ENCODE measurements around the gene MAP4K4.

Gene MAP4K4

DNA sequence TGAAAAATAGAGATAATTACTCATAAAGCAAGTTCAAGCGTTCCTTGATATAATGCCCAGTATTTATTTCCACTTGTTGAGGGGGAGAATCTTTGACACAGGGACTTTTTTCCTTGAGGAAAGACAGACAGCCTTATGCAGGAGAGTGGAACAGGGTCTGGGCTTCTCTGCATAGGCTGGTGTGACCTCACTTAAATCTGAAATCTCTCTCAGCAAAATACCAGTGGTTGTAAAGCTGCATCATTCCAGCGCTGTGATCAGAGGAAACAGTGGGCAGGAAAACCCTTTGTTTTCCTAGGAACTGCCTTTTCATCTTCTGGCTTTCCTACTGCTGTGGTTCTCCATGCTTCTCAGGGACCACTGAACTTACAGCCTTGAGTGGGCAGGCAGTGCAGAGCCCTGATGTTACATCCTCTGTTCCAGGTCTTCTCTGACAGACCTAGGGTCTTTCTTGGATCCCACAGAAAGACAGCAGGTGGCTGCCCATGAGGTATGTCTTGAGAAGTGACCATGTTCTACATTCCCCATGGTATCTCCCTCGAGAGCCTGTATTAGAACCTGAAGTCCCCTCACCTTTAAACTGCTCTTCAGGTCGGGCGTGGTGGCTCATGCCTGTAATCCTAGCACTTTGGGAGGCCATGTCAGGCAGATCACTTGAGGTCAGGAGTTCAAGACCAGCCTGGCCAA, 17.6 kb upstream of the MAP4K4 start:
- TF ChIP-seq ZNF274 (IDR thresholded peaks at IDR 0.05; ENCODE audit: low read depth, low read length): no peak
- no peak overlapping the region for H3K4me3 ChIP-seq (ENCODE audit: low read length)

DNA sequence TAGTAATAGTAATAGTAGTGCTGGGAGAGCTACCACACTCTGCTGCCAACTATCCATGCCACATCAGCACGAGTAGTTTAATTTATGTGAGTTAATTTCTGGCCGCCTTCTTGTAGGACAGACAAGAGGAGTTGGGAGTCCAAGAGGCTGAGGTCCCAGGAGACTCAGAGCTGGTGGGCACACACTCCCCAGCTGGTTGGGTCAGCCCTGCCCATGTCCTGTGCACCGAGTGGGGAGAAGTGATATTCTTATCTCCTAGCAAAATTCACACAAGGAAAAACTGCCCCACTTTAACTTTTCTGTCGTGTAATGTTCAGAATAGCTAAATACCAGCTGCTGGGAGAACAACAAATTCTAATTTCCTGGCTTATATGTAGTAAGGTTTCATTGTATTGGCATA, 15.2 kb upstream of the MAP4K4 start:
- TF ChIP-seq ZNF274 (IDR thresholded peaks at IDR 0.05; ENCODE audit: low read depth, low read length): no peak
- no peak overlapping the region for H3K4me3 ChIP-seq (ENCODE audit: low read length)

DNA sequence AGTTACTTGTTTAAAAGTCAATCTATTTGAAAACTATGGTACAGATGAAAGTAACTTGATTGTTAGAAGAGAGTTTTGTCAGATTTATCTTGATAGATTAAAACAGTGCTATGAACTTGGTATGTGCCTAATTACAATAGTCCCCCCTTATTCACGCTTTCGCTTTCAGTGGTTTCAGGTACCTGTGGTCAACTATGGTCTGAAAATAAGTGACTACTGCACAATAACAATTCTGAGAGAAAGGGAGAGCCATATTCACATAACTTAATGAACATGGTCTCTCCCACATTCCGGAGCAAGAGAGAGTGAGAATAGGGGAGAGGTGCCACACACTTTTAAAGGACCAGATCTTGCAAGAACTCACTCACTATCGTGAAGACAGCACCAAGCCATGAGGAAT, 13.2 kb upstream of the MAP4K4 start:
- H3K4me3 ChIP-seq (ENCODE audit: low read length): no peak overlapping the region
- TF ChIP-seq ZNF274 (IDR thresholded peaks at IDR 0.05; ENCODE audit: low read depth, low read length): no peak

DNA sequence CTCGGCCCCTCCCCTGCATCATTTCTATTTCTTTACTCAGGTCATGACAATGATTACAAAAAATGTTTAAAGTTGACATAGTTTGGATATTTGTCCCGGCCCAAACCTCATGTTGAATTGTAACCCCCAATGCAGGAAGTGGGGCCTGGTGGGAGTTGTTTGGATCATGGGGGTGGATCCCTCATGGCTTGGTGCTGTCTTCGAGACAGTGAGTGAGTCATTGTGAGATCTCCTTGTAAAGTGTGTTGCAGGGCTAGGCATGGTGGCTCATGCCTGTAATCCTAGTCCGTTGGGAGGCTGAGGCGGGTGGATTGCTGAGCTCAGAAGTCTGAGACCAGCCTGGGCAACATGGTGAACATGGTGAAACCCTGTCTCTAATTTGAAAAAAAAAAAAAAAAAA, 9.2 kb upstream of the MAP4K4 start:
- TF ChIP-seq ZNF274 (IDR thresholded peaks at IDR 0.05; ENCODE audit: low read depth, low read length): no peak

DNA sequence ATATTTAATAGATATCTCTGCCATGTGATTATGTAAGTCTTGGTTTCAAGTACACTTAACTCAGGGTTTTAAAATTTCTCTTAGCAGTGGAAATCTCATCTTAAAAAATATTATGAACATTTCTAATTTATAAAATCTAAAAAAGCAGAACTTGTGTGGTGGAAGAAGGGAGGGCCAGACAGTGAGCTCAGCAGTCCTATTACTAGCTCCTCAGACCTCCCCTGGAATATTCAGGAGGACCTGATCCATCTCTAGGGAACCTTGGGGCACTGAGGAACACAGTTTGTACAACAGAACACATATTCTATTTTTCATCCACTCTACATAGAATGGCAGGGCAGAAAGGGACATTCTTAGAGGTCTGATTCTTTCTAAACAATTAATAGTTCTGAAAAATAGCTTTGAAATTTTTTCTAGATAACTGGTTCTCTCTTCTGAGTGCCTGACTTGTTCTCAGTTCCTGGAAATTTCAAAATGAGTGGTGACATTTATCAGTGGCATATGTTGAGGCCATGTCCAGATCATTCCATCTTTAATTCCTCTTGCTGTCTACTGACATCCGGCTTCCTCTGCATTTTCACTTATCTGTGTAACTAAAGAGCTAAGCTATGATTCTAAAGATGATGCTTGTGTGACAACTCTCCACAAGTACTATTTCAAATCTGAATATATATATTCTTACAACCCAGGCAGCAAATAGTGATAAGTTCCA, 8.2 kb upstream of the MAP4K4 start:
- no peak overlapping the region for H3K4me3 ChIP-seq (ENCODE audit: low read length)
- TF ChIP-seq ZNF274 (IDR thresholded peaks at IDR 0.05; ENCODE audit: low read depth, low read length): no peak

More for the DNA sequence above, 9.2 kb upstream of the MAP4K4 start:
- no peak overlapping the region for H3K4me3 ChIP-seq (ENCODE audit: low read length)

DNA sequence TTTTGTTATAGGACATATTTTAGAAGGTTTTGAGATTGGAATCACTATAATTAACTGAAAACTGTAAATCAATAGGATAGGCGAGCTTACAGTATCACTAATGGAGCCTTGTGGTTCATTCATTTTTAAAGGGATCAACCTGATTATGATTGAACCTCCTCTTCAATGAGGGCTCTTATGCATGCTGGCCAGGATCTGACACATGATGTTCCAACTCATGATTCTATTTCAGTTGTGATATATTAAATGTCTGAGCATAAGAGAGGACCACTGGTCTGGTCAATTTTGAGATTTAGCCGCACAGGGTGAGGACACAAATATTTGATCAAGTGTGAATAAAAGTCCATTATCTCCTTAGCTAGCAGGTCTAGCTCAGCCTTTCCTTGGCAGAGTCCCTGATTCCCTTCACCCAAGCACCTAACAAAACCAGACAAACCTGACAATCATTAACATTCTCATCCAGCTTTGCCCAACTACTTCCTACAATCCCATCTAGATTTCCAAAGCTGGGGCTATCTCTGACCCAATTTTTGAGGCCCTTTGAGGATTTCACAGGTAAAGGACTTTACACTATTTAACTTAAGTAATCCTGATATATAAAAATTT, 6.9 kb upstream of the MAP4K4 start:
- no peak overlapping the region for H3K4me3 ChIP-seq (ENCODE audit: low read length)
- no peak for TF ChIP-seq ZNF274 (IDR thresholded peaks at IDR 0.05; ENCODE audit: low read depth, low read length)

DNA sequence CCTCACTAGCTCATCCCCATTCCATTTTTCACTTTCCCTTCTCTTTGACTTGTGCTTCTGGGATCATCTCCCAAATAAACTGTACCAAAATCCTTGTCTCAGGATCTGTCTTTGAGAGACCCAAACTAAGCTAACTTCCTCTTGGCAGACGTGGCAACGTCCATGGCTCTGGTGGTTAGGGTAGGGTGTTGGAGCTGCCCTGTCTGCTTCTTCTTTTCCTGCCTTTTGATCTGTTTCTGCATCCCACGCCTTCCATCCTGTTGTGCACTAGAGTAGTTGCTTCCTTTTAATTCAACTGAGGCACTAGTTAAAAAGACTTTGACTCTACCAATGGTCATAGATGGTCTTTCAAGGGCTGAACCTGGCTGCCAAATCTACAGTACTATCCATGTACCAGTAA, 5.5 kb upstream of the MAP4K4 start:
- TF ChIP-seq ZNF274 (IDR thresholded peaks at IDR 0.05; ENCODE audit: low read depth, low read length): no peak

DNA sequence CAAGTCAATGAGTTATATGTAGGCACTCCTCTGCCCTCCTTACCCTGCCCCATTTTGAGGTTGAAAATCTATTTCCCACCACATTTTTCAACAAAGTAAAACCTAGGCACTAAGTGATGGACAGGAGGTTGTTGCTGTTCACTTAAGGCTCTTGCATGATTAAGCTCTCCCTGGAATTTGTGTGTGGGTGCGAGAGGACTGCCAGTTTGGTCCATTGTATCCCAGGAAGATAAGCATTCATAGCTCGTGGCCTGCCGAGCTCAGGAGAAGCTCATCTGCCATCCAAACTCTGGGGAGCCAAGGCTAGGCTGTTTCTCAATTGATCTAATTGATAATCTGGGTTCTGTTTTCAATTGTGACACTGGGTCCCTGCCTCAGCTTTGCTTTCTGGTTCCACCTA, 4.7 kb upstream of the MAP4K4 start:
- TF ChIP-seq ZNF274 (IDR thresholded peaks at IDR 0.05; ENCODE audit: low read depth, low read length): no peak
- no peak overlapping the region for H3K4me3 ChIP-seq (ENCODE audit: low read length)

More for the DNA sequence above, 5.5 kb upstream of the MAP4K4 start:
- H3K4me3 ChIP-seq (ENCODE audit: low read length): no peak overlapping the region

DNA sequence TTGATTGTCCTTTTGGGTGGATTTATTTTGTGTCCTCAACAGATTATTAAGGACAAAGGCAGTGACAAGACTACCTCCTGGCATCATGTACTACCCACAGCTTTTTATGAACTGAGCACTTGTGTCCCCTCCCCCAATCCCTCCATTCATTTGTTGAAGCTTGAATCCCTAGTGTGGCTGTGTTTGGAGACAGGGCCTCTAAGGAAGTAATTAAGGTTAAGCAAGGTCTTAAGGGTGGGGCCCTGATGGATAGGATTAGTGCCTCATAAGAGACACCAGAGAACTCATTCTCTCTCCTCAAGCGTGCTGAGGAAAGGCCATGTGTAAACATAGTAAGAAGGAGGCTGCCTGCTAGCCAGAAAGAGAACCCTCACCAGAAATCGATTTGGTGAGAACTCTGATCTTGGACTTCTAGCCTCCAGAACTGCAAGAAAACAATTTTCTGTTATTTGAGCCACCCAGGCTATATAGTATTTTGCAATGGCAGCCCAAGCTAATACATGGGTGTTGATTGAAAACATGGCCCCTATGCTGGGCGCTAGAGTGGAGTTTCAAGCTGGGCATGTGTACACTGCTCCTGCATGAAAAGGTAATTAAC, 3.4 kb upstream of the MAP4K4 start:
- no peak for TF ChIP-seq ZNF274 (IDR thresholded peaks at IDR 0.05; ENCODE audit: low read depth, low read length)
- no peak overlapping the region for H3K4me3 ChIP-seq (ENCODE audit: low read length)

DNA sequence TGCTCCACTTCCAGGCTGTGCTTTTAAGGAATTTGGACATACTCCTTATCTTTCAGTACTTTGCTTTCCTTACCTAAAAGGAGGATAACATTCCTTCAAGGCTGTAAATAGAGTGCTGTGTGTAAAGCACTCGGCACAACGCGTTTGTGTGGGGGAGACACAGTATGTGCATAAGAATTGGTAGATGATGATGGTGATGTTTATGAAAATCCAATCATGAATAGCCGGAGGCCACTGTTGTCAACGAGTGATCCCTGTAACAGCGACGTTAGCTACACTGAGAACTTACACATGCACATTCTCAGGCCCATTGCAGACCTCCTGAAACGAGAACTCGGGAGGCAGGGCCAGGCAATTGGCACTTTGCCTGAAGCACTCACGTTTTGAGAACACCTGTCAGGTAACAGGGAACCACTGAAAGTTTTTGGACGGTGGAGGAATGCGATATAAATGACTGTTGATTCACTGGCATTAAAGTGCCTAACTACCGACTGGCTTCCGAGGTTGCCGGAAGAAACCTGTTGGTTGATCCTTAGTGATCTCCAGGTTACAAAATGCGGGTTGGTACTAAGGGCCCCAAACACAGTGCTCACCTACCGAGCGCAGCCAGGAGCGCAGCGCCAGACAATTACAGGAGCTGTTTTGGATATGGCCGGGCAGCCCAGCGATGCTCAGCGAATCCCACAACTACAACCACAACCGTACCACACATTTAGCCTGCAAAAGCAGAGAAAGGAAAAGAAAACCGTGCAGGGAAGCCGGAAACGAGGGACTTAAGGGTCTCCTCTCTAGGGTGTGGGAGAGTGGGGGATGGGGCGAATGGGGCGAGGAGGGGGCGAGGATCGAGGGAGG, 1.0 kb upstream of the MAP4K4 start:
- peak overlapping the region; percentile 73; the same call in 1 of the 2 replicates for H3K4me3 ChIP-seq (ENCODE audit: low read length)
- no peak for TF ChIP-seq ZNF274 (IDR thresholded peaks at IDR 0.05; ENCODE audit: low read depth, low read length)

DNA sequence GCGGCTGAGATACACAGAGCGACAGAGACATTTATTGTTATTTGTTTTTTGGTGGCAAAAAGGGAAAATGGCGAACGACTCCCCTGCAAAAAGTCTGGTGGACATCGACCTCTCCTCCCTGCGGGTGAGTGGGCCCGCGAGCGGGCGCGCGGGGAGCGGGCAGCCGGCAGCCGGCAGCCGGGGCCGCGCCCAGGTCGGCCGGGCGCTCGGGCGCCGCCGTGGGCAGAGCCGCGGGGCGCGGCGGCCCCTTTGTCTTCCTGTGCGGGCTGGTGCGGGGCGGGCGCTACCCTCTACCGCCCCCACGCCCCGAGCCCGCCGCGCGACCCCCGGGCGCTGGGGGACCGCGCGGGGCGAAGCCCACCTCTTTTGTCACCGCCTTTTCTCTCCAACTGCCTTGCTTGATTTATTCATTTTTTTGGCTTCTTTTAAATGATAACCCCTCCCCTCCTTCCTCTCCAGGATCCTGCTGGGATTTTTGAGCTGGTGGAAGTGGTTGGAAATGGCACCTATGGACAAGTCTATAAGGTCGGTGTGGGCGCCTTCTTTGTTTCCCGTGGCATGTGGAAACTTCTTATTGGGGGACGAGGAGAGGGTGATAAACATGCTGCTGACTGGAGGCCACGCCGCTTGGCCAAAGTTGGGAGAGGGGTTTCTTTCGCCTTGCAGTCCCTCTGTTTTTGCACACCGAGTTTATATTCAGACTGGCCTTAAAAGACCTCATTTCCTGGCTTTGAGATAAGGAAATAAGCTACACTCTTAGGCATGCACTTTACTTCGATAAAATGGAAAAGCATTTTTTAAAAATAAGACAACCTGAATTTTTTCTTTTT, 722 bp downstream of the MAP4K4 start:
- peak overlapping the region; percentile 90 for H3K4me3 ChIP-seq (ENCODE audit: low read length)
- TF ChIP-seq ZNF274 (IDR thresholded peaks at IDR 0.05; ENCODE audit: low read depth, low read length): no peak

DNA sequence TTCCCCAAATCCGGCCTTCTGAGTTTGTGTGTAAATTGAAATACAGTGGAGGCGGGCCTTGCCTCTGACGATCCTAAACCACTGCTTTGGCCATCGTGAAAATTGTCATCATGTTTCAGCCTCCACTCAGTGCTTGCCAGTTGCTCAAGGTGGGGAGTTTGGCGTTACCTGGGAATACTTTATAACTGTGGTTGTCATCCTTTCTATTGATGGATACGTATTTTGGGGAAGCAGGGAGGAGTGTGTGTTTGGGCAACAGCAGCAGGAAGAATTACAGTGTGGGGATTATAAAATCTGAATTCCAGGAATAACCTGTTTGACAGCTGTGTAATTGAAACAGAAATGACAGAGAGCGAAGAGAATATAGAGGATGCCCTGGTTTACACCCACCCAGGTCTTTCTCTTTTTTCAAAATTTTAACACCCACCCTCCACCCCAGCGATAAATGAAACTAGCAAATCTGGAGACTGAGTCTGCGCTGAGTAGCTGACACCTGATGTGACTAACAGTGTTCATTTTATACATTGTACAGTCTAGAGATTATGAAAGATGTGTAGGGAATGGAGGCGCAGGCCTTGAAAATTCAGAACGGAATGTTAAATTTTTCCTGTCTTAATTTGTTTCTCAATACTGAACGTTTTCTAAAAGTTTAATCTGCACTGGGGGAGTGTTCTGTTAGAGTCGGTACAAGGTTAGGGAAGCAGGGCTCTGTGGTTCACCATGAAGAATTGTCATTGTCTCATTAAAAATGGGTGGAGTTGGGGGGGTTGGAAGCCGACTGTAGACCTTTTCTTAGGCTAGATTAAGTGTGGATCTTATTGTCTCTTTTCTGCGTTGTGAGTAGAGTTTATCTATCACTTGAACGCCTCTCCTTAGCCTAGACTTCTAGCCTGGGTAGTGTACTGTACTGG, 1.6 kb downstream of the MAP4K4 start:
- H3K4me3 ChIP-seq (ENCODE audit: low read length): peak overlapping the region; percentile 90
- no peak for TF ChIP-seq ZNF274 (IDR thresholded peaks at IDR 0.05; ENCODE audit: low read depth, low read length)

Data from GM08714 (cell line).